K562 (cell line): Measurements from ENCODE around the gene SPRTN. TPM values are rescaled to one million over a fixed set of nuclear protein-coding genes. Genes with fewer than 3 reads are reported as not detected.
A peak's percentile ranks its signal among the peaks of the same experiment; 100 is the strongest.

Experiments used
- ATAC-seq: fragments of 200-7000 bp; cut with Tn5 transposase; 3 replicates; pipeline ENCODE4 v1.9.1; 2020; ENCODE audit warnings: moderate library complexity
- BruUV-seq: library from RNA; stranded (reverse); fragments of 400-500 nt; replicated peaks from 2 replicates; lab custom pipeline; 2021; lab: Mats Ljungman, UMichigan
- CTCF ChIA-PET: fragments of 300-600 bp; formaldehyde crosslinking; extraction: SDS; loops from one replicate; lab custom pipeline; 2021; ENCODE audit warnings: low intra/inter-chr PET ratio; lab: Yijun Ruan, JAX
- POLR2A ChIA-PET: fragments of 300-600, 350-650 bp; sonication (Branson Sonifier 250); formaldehyde crosslinking; extraction: SDS; loops from one replicate; lab custom pipeline; 2021; ENCODE audit warnings: antibody characterized with exemption, inconsistent platforms; lab: Yijun Ruan, JAX
- DNase-seq, 4 experiments: peaks; one replicate each; pipeline versions ENCODE4 v3.0.0 to v3.0.0-alpha.2; 2011 to 2018; ENCODE audit warnings: low spot score in 3 of 4, mixed read lengths in 3 of 4; ENCODE audit errors: extremely low read depth in 1 of 4
- FAIRE-seq: peaks from 2 replicates; lab custom pipeline; 2011; peaks lifted over from hg19 to GRCh38; lab: Jason Lieb, UNC
- H2AFZ ChIP-seq: 2 replicates; pipeline ENCODE4 v1.6.0; 2011; ENCODE audit warnings: low read depth, low read length, control low read depth, inconsistent platforms
- H3K27ac ChIP-seq: fragments of 200-600 bp; 3 replicates; pipeline ENCODE4 v1.8.0; 2011; ENCODE audit warnings: low read depth, mild to moderate bottlenecking, control low read depth, inconsistent platforms, low read length, moderate library complexity, mixed read lengths; ENCODE audit errors: extremely low read depth
- H3K27me3 ChIP-seq, 2 experiments: fragments of 300-600 bp in 1 of 2; 2 replicates in 1 of 2; 3 replicates in 1 of 2; pipeline versions ENCODE4 v1.6.0 to v1.8.0; 2011; ENCODE audit warnings: inconsistent platforms in 2 of 2, low read length in 2 of 2, mild to moderate bottlenecking in 1 of 2, mixed read lengths in 1 of 2, moderate library complexity in 1 of 2; ENCODE audit not compliant: control insufficient read depth in 2 of 2, insufficient read depth in 2 of 2
- H3K36me3 ChIP-seq: fragments of 300-600 bp; 3 replicates; pipeline ENCODE4 v1.8.0; 2011; ENCODE audit warnings: mild to moderate bottlenecking, low read length, inconsistent platforms; ENCODE audit not compliant: control insufficient read depth, insufficient read depth
- H3K4me1 ChIP-seq, 2 experiments: fragments of 200-600 bp in 1 of 2; replicated peaks in 1 of 2; 2 replicates in 1 of 2; 3 replicates in 1 of 2; pipeline versions ENCODE4 v1.5.1 to v1.8.0; 2011; ENCODE audit warnings: inconsistent platforms in 2 of 2, low read length in 2 of 2, mild to moderate bottlenecking in 1 of 2, mixed read lengths in 1 of 2, moderate library complexity in 1 of 2; ENCODE audit not compliant: control insufficient read depth in 2 of 2, insufficient read depth in 2 of 2
- H3K4me2 ChIP-seq: 2 replicates; pipeline ENCODE4 v1.6.1; 2011; ENCODE audit warnings: low read length, control low read depth, inconsistent platforms, mixed read lengths; ENCODE audit not compliant: insufficient read depth
- H3K4me3 ChIP-seq: fragments of 200-600 bp; sonication (generic), shearing (Covaris generic); 2 replicates; pipeline ENCODE4 v1.5.1; 2016; ENCODE audit warnings: control low read depth, inconsistent platforms
- H3K79me2 ChIP-seq: fragments of 200-600 bp; 3 replicates; pipeline ENCODE4 v1.8.0; 2011; ENCODE audit warnings: low read length, inconsistent platforms; ENCODE audit not compliant: control insufficient read depth, insufficient read depth
- H3K9ac ChIP-seq, 2 experiments: 2 replicates each; pipeline versions ENCODE4 v1.6.0 to v1.6.1; 2011; ENCODE audit warnings: low read depth in 2 of 2, low read length in 2 of 2, control low read depth in 1 of 2, inconsistent platforms in 1 of 2, mild to moderate bottlenecking in 1 of 2, mixed read lengths in 1 of 2; ENCODE audit not compliant: insufficient read depth in 1 of 2
- H3K9me1 ChIP-seq: one replicate; pipeline ENCODE4 v1.6.0; 2011; ENCODE audit warnings: inconsistent platforms, mild to moderate bottlenecking, low read length, moderate library complexity; ENCODE audit not compliant: control insufficient read depth, insufficient read depth
- H3K9me3 ChIP-seq: replicated peaks from 2 replicates; pipeline ENCODE4 v1.5.1; 2011; ENCODE audit warnings: low read depth, low read length, inconsistent platforms; ENCODE audit not compliant: control insufficient read depth, insufficient read depth
- H4K20me1 ChIP-seq: replicated peaks from 2 replicates; pipeline ENCODE4 v1.6.1; 2011; ENCODE audit warnings: low read length, inconsistent platforms, mixed read lengths; ENCODE audit not compliant: control insufficient read depth, insufficient read depth
- CBX5 ChIP-seq: IDR thresholded peaks from 2 replicates; pipeline ENCODE4 v1.6.1; 2014; ENCODE audit warnings: low read depth, borderline replicate concordance
- DACH1 ChIP-seq: fragments of 450-650 bp; IDR thresholded peaks from 2 replicates; pipeline ENCODE4 v1.6.1; 2018; ENCODE audit not compliant: partially characterized antibody
- FOXK2 ChIP-seq, 2 experiments: fragments of 450-650 bp; IDR thresholded peaks in 1 of 2; conservative IDR thresholded peaks in 1 of 2; 2 replicates each; pipeline ENCODE4 v1.6.1; 2016; ENCODE audit warnings: low read depth in 2 of 2, mild to moderate bottlenecking in 1 of 2
- TRIM24 ChIP-seq, 2 experiments: fragments of 450-650 bp; IDR thresholded peaks; 2 replicates each; pipeline ENCODE4 v1.6.1; 2016
- ZNF175 ChIP-seq: fragments of 200-800 bp; sonication (Bioruptor generic); IDR thresholded peaks from 2 replicates; pipeline ENCODE4 v1.6.1; 2016; ENCODE audit warnings: low read depth, mild to moderate bottlenecking, missing genetic modification characterization, missing compliant biosample characterization
- ZNF324 ChIP-seq: fragments of 250-450 bp; sonication (Bioruptor Pico); IDR thresholded peaks from 2 replicates; pipeline ENCODE4 v1.4.0; 2020; ENCODE audit warnings: mild to moderate bottlenecking
- WGBS: fragments of 100-300 bp; shearing (Covaris generic); methylation state at CpG from one replicate; pipeline ENCODE4 v1.1.6; 2016; ENCODE audit warnings: low coverage, mixed read lengths; ENCODE audit not compliant: insufficient coverage; ENCODE audit errors: missing lambda C conversion rate; 5-methylcytosine and 5-hydroxymethylcytosine counted together
- in situ Hi-C: fragments of 300-500 bp; cut with MboI; formaldehyde crosslinking; loops from 4 replicates; pipeline ENCODE4 v1.15.0; 2018; ENCODE audit warnings: inconsistent platforms, mixed read lengths
- intact Hi-C: fragments of 100-400 bp; cut with micrococcal nuclease; formaldehyde crosslinking; loops from 2 replicates; pipeline ENCODE4 v1.14.2; 2022
- polyA plus RNA-seq, 8 experiments: library from polyadenylated mRNA; depleted of rRNA in 4 of 8; stranded (reverse) in 5 of 8; unstranded in 3 of 8; fragments of >200 nt; fragmentation: Nextera tagmentation in 2 of 8; fragmentation: Illumina TruSeq in 1 of 8; extraction: Ambion mirVana in 2 of 8; extraction: Trizol in 1 of 8; gene quantifications; 2 replicates each; pipeline versions ENCODE4 v1.2.1 to v1.2.3, GENCODE V29; 2011 to 2014; ENCODE audit warnings: inconsistent platforms in 1 of 8, missing spikeins in 1 of 8
- total RNA-seq, 7 experiments: library from RNA; depleted of rRNA in 6 of 7; stranded (reverse); fragments of >200 nt in 6 of 7; fragmentation: Illumina TruSeq in 2 of 7; extraction: Trizol in 2 of 7; gene quantifications; 2 replicates each; pipeline versions ENCODE4 v1.2.1 to v1.2.3, GENCODE V29; 2011 to 2021; ENCODE audit warnings: low replicate concordance in 1 of 7

The SPRTN gene
- total and polyA plus RNA-seq, 9 of the 15 experiments (the other 6 are each of a cell fraction or from before 2014, with no cell fraction given), result 8.1 to 32.5 (median 21.2) TPM

- TF ChIP-seq FOXK2 (conservative IDR thresholded peaks at IDR 0.05 in 1 of 2, IDR thresholded peaks at IDR 0.05 in 1 of 2; ENCODE audit: low read depth in 2 of 2) (no peak), ZNF175 (CRISPR knock-in tag) (no peak), CBX5 (no peak), TRIM24 (IDR thresholded peaks at IDR 0.05) (no peak)
Measured at GRCh38 chr1:231326248-231326647, 11.8 kb upstream of the SPRTN start (continued).

DNA sequence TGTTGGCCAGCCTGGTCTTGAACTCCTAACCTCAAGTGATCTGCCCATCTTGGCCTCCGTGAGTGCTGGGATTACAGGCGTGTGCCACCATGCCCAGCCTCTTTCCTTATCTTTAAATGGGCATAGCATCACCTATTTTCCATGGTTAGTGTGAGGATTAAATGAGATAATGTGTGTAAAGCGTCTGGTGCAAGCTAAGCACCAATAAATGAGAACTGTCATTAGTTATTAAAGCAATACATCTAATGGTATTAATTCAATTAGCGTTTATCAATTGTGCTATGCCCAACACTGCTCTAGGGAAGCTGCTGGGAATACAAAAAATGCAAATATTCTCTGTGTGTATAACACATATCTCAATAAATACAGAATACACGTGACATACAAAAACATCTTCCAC lies 10.5 kb upstream of the SPRTN start:
- in situ Hi-C loops, result no loop called here
- CTCF ChIA-PET, result no interaction called here
- 1% methylated on average over 5 of the region's 5 CpGs for WGBS

More for the DNA sequence above, 10.5 kb upstream of the SPRTN start:
- no peak for DNase-seq
- BruUV-seq, result no TSS peak
- intact Hi-C loops, result no loop called here
- Histone ChIP-seq H3K9ac (no peak overlapping the region), H4K20me1 (no peaks in the 10 kb centered on the region), H3K27ac (no peak overlapping the region), H3K9me1 (no peaks in the 10 kb centered on the region), H3K4me3 (no peak overlapping the region), H3K79me2 (peaks cover under 1% of the 10 kb centered on the region; the same call in 1 of the 3 replicates), H3K27me3 (peaks cover 5 to 6% of the 10 kb centered on the region in 2 experiments; a peak in 3 of 5 replicates), H3K4me2 (no peak overlapping the region), H3K36me3 (no peaks in the 10 kb centered on the region; the same call in 2 of the 3 replicates), H3K4me1 (no peaks in the 10 kb centered on the region; a peak in 1 of 5 replicates), H3K9me3 (no peaks in the 10 kb centered on the region), H2AFZ (no peak overlapping the region)
- TF ChIP-seq DACH1 (peak; percentile 16), ZNF324 (CRISPR knock-in tag) (no peak)
- FAIRE-seq, result no peak
- no peak for ATAC-seq
- POLR2A ChIA-PET, result no interaction called here
